ENCODE data around the gene KCP. TPM values are rescaled to one million over a fixed set of nuclear protein-coding genes. Genes with fewer than 3 reads are reported as not detected.
A peak's percentile ranks its signal among the peaks of the same experiment; 100 is the strongest.

KCP gene
- total and polyA plus RNA-seq, 8 donors = 0.08 to 0.95 (median 0.35) TPM

GRCh38 chr7:128886391-128887168 is 23.9 kb downstream of the KCP start:
- intact Hi-C loops (cut with DNase I) = no loop called here
- 68 to 73% methylated on average over 9 to 14 of the region's 14 CpGs for WGBS, 2 donors
- Histone ChIP-seq H3K4me1 (no peaks in the 10 kb centered on the region), H3K27me3 (peaks cover 0 to 7% (median 0%) of the 10 kb centered on the region in 4 donors), H3K9me3 (no peaks in the 10 kb centered on the region), H3K27ac (no peak overlapping the region), H3K4me3 (no peak overlapping the region), H3K36me3 (no peaks in the 10 kb centered on the region)
- no peak for TF ChIP-seq CTCF (IDR thresholded peaks at IDR 0.05)
- no peak for ATAC-seq
- no peak for FAIRE-seq
- peak in 2 of 6 donors; percentile 49 to 63 for DNase-seq

GRCh38 chr7:128885370-128886187 is 24.9 kb downstream of the KCP start:
- TF ChIP-seq CTCF (IDR thresholded peaks at IDR 0.05) = no peak
- H3K27me3 ChIP-seq = no peaks in the 10 kb centered on the region
- DNase-seq (peak in 1 of 6 donors; percentile 43), ATAC-seq (no peak), FAIRE-seq (no peak)
- no peaks in the 10 kb centered on the region for H3K9me3 ChIP-seq
- H3K27ac ChIP-seq = no peak overlapping the region
- H3K36me3 ChIP-seq = no peaks in the 10 kb centered on the region
- H3K4me1 ChIP-seq = no peaks in the 10 kb centered on the region
- intact Hi-C loops (cut with DNase I) = no loop called here
- no peak overlapping the region for H3K4me3 ChIP-seq
- WGBS, 2 donors = 79 to 89% methylated on average over 10 of the region's 10 CpGs

GRCh38 chr7:128884561-128885369 is 25.7 kb downstream of the KCP start:
- 76 to 84% methylated on average over 26 of the region's 26 CpGs for WGBS, 2 donors
- no peak overlapping the region for H3K4me3 ChIP-seq
- H3K9me3 ChIP-seq = no peaks in the 10 kb centered on the region
- no peak for TF ChIP-seq CTCF (IDR thresholded peaks at IDR 0.05)
- ATAC-seq (no peak), DNase-seq (peak in 2 of 6 donors; percentile 46 to 68), FAIRE-seq (no peak)
- H3K4me1 ChIP-seq = no peaks in the 10 kb centered on the region
- H3K27me3 ChIP-seq = no peaks in the 10 kb centered on the region
- H3K36me3 ChIP-seq = no peaks in the 10 kb centered on the region
- intact Hi-C loops (cut with DNase I) = loop anchor here in 1 of 3 donors (5.0 kb wide), 1 partner anchor 272 kb away; no protein-coding TSS in a partner anchor
- no peak overlapping the region for H3K27ac ChIP-seq

- no peaks in the 10 kb centered on the region for H3K36me3 ChIP-seq
- H3K27me3 ChIP-seq = no peaks in the 10 kb centered on the region
- peak; percentile 66 to 82 (median 80) for ATAC-seq
- no peak overlapping the region for H3K4me3 ChIP-seq
- H3K27ac ChIP-seq = no peak overlapping the region
- no peak for FAIRE-seq
- no peaks in the 10 kb centered on the region for H3K4me1 ChIP-seq
- DNase-seq = peak; percentile 56 to 97 (median 81)
- WGBS, 2 donors = 39 to 41% methylated on average over 17 to 19 of the region's 19 CpGs
- TF ChIP-seq CTCF (IDR thresholded peaks at IDR 0.05) = peak; percentile 85 to 94 (median 88)
- intact Hi-C loops (cut with DNase I) = loop anchor here in 1 of 3 donors (5.0 kb wide), 1 partner anchor 272 kb away; no protein-coding TSS in a partner anchor
- H3K9me3 ChIP-seq = no peaks in the 10 kb centered on the region
Measured at GRCh38 chr7:128883622-128884448, 26.7 kb downstream of the KCP start.

All from pancreas (tissue), 10 donors.